Measurements from ENCODE around the gene PRKCB.
"Not testable (repeated sequence)": the region's sequence is repeated elsewhere in the genome, so short reads cannot be mapped to it uniquely, and the experiment has no call there.

Gene PRKCB

DNA sequence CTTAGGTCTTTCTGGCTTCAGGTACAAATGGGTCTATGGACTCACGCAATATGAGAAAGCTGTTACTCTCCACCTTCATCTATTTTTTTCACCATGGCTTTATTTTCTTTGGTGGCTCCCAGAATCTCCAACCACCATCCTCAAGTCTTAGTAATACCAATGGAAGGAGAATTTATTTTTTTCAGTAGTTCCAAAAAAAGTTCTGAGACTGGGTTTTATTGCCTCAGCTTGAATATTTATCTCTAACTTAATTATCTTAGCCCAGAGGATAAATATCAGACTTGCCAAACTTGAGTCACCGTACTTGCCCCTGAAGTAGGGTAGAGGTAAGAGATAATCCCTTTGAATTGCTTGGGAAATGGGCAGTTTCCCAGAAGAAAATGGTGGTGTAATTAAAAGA, 397.2 kb downstream of the PRKCB start:
- Histone ChIP-seq H3K4me1 (ENCODE audit: control insufficient read depth, insufficient read depth, low read length) (no peaks in the 10 kb centered on the region), H3K27ac (ENCODE audit: low read depth, low read length) (no peak overlapping the region), H3K4me3 (ENCODE audit: low read length) (no peak overlapping the region), H3K9ac (ENCODE audit: low read length) (no peak overlapping the region), H3K36me3 (ENCODE audit: control insufficient read depth, insufficient read depth, low read length) (no peaks in the 10 kb centered on the region), H3K27me3 (ENCODE audit: control insufficient read depth, insufficient read depth, low read length) (no peaks in the 10 kb centered on the region)

DNA sequence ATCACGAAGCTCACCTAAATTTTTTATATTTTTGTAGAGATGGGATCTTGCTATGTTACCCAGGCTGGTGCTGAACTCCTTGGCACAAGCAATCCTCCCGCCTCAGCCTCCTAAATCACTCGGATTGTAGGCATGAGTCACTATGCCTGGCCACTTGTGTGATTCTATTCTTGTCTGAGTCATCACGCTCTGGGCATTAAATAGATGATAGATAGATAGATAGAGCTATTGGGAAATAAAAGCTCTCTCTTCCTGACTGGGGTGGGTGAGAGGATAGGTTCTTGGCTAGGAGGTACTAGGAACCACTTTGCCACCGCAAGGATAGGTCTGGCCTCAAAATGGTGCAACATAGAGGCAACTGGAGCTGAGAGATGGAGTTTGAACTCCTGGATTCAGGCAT, 399.0 kb downstream of the PRKCB start:
- Histone ChIP-seq H3K27ac (ENCODE audit: low read depth, low read length) (no peak overlapping the region), H3K27me3 (ENCODE audit: control insufficient read depth, insufficient read depth, low read length) (no peaks in the 10 kb centered on the region), H3K36me3 (ENCODE audit: control insufficient read depth, insufficient read depth, low read length) (no peaks in the 10 kb centered on the region), H3K9ac (ENCODE audit: low read length) (no peak overlapping the region), H3K4me3 (ENCODE audit: low read length) (no peak overlapping the region), H3K4me1 (ENCODE audit: control insufficient read depth, insufficient read depth, low read length) (no peaks in the 10 kb centered on the region)

DNA sequence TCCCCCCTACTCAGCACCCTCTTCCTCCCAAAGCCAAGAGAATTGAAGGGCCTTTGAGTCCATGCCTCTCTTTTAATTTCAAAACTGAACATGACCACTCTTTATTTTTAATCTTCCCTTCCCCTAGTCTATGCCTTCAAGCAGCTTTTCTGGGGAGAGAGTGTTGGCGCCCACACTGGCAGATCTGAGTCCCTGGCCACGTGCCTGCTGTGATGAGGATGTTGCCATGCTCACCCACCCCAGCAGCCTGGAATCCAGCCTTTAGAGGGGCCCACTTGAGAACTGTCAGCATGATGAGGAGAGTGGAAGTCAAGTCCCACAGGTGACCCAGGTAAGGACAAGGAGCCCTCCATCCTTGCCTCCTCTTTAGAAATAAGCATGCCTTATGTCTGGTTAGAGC, 400.0 kb downstream of the PRKCB start:
- no peak overlapping the region for H3K27ac ChIP-seq (ENCODE audit: low read depth, low read length)

DNA sequence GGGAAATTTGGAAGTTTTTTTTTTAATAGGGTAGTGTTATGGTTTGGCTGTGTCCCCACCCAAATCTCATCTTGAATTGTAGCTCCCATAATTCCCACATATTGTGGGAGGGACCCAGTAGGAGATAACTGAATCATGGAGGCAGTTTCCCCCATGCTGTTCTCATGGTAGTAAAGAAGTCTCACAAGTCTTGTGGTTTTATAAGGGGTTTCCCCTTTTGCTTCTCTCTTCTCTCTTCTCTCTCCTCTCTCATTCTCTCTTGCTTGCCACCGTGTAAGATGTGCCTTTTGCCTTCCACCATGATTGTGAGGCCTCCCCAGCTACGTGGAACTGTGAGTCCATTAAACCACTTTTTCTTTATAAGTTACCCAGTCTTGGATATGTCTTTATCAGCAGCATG, 403.1 kb downstream of the PRKCB start:
- H3K9ac ChIP-seq (ENCODE audit: low read length); H3K4me1 ChIP-seq (ENCODE audit: control insufficient read depth, insufficient read depth, low read length); H3K36me3 ChIP-seq (ENCODE audit: control insufficient read depth, insufficient read depth, low read length); H3K4me3 ChIP-seq (ENCODE audit: low read length); H3K27ac ChIP-seq (ENCODE audit: low read depth, low read length); H3K27me3 ChIP-seq (ENCODE audit: control insufficient read depth, insufficient read depth, low read length): not testable (repeated sequence)

More for the DNA sequence above, 400.0 kb downstream of the PRKCB start:
- H3K27me3 ChIP-seq (ENCODE audit: control insufficient read depth, insufficient read depth, low read length): no peaks in the 10 kb centered on the region
- no peak overlapping the region for H3K4me3 ChIP-seq (ENCODE audit: low read length)
- H3K36me3 ChIP-seq (ENCODE audit: control insufficient read depth, insufficient read depth, low read length): no peaks in the 10 kb centered on the region
- H3K9ac ChIP-seq (ENCODE audit: low read length): no peak overlapping the region
- no peaks in the 10 kb centered on the region for H3K4me1 ChIP-seq (ENCODE audit: control insufficient read depth, insufficient read depth, low read length)

DNA sequence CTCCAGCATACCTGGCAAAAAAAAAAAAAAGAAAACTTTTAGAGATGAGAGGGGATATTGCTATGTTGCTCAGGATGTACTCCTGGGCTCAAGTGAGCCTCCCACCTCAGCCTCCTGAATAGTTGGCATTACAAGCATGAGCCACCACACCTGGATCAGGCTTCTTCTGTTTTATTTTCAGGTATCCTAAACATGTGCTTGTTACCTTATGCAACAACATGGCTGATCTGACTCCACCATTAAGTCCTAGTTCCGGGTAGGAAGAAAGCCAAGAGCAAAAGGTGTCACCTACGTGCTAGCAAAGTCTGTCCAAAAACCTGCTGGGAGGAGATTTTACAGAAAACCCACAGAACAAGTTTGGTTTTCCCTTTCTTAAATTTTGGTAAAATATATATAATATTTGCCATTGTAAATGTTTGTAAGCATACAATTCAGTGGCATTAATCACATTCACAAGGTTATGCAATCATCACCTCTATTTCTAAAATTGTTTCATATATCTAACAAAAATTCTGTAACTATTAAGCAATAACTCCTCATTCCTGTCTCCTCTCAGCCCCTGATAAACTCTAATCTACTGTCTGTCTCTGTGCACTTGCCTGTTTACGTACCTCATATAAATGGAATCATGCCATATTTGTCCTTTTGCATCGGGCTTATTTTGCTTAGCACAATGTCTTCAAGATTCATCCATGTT, 411.3 kb downstream of the PRKCB start:
- Histone ChIP-seq H3K27me3 (ENCODE audit: control insufficient read depth, insufficient read depth, low read length) (no peaks in the 10 kb centered on the region), H3K4me3 (ENCODE audit: low read length) (no peak overlapping the region), H3K36me3 (ENCODE audit: control insufficient read depth, insufficient read depth, low read length) (no peaks in the 10 kb centered on the region), H3K27ac (ENCODE audit: low read depth, low read length) (no peak overlapping the region), H3K9ac (ENCODE audit: low read length) (no peak overlapping the region), H3K4me1 (ENCODE audit: control insufficient read depth, insufficient read depth, low read length) (no peaks in the 10 kb centered on the region)

DNA sequence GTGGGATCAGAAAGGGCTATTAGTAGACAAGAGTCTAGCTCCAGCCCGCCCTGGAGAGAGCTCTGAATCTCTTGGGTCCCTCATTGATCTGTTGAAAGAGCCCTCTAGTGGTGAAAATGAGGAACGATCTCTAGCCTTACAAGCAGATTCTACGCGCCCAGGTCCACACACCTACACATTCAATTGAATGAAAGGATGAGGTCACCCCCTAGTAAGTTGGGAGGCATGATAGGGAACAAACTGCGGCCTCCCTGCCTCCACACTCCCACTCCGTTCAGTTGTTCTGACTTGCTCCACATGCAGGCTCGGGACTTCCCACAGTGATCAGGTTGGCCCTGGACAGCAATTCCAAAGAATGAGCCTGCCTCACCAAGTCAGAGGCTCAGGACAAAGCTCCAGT, 417.4 kb downstream of the PRKCB start:
- no peaks in the 10 kb centered on the region for H3K27me3 ChIP-seq (ENCODE audit: control insufficient read depth, insufficient read depth, low read length)

DNA sequence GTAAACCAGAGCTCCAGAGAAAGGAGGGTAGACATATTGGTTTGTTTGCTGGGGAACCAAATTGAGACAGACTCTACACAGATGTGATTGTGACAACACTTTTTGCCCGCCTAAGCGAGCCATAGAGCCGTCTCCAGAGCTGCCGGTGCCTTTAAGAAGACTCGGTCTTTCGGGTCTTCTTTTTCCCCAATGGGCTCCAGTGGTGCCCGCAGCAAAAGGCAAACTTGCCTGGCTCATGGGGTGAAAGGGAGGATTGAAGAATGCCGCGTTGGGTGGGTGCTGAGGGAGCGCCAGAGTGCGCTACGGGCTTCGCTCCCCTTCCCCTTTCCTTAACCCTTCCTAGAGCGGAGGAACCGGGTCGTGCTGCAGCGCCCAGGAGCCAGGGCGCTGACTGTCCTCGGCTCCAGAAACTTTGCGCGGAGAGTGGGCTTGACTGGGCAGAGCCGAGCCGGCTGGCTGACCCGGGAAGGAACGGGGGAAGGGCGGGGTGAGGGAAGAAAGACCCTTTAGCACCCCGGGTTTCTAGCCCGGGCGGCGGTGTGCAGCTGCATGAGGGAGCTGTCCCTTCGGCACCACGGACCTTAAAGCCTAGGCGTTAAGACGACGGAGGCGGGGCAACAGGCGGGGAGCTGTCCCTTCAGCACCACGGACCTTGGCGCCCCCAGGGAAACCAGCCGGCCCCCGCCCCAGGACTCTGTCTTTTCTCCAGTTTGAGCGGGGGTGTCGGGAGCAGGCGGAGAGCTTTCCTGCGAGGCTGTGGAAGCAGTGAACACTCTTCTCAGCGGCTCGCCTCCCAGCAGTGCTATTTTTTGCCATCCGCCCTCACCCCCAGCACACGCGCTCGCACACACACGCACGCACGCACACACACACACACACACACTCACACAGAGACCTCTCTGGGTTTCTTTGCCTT, 419.9 kb downstream of the PRKCB start, which contains the start of gene CACNG3:
CACNG3 (plus strand) TSS at position 880 of the 916 bp plus-strand sequence. CDS start 420 bp downstream, outside the sequence.
- H3K4me3 ChIP-seq (ENCODE audit: low read length): no peak within 1 kb of the TSS
- H3K36me3 ChIP-seq (ENCODE audit: control insufficient read depth, insufficient read depth, low read length): no peaks in the 10 kb centered on the region
- no peaks in the 10 kb centered on the region for H3K4me1 ChIP-seq (ENCODE audit: control insufficient read depth, insufficient read depth, low read length)
- no peak within 1 kb of the TSS for H3K9ac ChIP-seq (ENCODE audit: low read length)
- no peak within 1 kb of the TSS for H3K27ac ChIP-seq (ENCODE audit: low read depth, low read length)
- H3K27me3 ChIP-seq (ENCODE audit: control insufficient read depth, insufficient read depth, low read length): no peaks in the 10 kb centered on the region

More for the DNA sequence above, 417.4 kb downstream of the PRKCB start:
- no peak overlapping the region for H3K4me3 ChIP-seq (ENCODE audit: low read length)
- H3K4me1 ChIP-seq (ENCODE audit: control insufficient read depth, insufficient read depth, low read length): no peaks in the 10 kb centered on the region
- no peak overlapping the region for H3K27ac ChIP-seq (ENCODE audit: low read depth, low read length)
- no peak overlapping the region for H3K9ac ChIP-seq (ENCODE audit: low read length)
- no peaks in the 10 kb centered on the region for H3K36me3 ChIP-seq (ENCODE audit: control insufficient read depth, insufficient read depth, low read length)

DNA sequence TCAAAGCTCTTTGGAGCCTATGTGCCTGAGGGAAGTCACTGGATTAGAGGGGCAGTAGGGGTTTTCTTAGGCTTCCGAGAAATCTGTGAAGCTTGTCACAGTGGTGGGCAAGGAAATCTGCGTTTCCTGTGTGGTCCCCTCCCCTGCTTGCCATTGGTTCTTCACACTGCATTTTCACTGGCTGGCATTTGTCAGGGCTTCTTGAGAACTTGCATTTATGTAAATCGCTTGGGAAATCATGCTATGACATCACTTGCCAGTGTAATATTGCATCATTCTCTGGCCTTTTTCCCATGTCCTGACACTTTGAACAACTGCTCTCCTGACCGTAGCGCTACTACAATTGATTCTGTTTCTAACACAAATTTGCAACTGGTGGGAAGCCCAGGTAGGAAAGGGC, 422.2 kb downstream of the PRKCB start:
- no peaks in the 10 kb centered on the region for H3K27me3 ChIP-seq (ENCODE audit: control insufficient read depth, insufficient read depth, low read length)

DNA sequence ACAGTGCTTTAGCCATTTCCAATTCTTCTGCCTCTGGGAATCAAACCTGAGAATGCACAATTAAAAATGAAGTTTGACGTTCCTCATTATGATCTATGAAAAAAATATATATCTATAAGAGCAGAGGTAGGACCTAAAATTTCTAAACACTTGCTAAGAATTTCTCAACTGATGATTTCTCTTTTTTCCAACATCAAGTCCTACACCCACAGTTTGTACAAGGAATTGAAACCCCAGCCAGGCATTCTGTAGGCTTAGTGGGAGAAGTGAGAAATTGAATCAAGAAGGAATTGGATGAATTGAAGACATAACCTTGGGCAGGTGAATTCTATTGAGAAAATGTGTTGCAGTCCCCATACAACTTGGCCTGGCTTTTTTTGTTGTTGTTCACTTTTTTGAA, 423.0 kb downstream of the PRKCB start:
- Histone ChIP-seq H3K4me1 (ENCODE audit: control insufficient read depth, insufficient read depth, low read length) (no peaks in the 10 kb centered on the region), H3K9ac (ENCODE audit: low read length) (no peak overlapping the region), H3K36me3 (ENCODE audit: control insufficient read depth, insufficient read depth, low read length) (no peaks in the 10 kb centered on the region), H3K27ac (ENCODE audit: low read depth, low read length) (no peak overlapping the region), H3K4me3 (ENCODE audit: low read length) (no peak overlapping the region), H3K27me3 (ENCODE audit: control insufficient read depth, insufficient read depth, low read length) (no peaks in the 10 kb centered on the region)

More for the DNA sequence above, 422.2 kb downstream of the PRKCB start:
- Histone ChIP-seq H3K36me3 (ENCODE audit: control insufficient read depth, insufficient read depth, low read length) (no peaks in the 10 kb centered on the region), H3K9ac (ENCODE audit: low read length) (no peak overlapping the region), H3K4me3 (ENCODE audit: low read length) (no peak overlapping the region), H3K4me1 (ENCODE audit: control insufficient read depth, insufficient read depth, low read length) (no peaks in the 10 kb centered on the region), H3K27ac (ENCODE audit: low read depth, low read length) (no peak overlapping the region)

DNA sequence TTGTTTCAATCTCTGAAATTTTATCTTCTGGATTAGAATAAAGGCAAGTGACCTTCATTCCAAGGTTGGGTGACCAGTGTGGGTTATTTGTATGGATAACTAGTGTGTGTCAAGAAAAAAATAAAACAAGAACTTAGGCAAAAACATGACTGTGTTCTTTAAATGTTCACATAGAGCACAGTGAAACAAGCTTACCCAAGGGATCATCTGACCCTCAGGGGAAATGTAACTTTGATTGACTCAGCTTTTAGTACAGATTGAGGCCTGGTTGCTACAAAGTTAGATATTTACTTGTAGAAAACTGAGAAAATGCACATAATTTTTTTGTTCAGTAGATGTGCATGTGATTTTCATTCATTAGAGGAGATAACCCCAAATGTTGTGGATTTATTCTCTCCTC, 427.0 kb downstream of the PRKCB start:
- no peak overlapping the region for H3K4me3 ChIP-seq (ENCODE audit: low read length)
- H3K27ac ChIP-seq (ENCODE audit: low read depth, low read length): no peak overlapping the region
- no peaks in the 10 kb centered on the region for H3K4me1 ChIP-seq (ENCODE audit: control insufficient read depth, insufficient read depth, low read length)
- H3K9ac ChIP-seq (ENCODE audit: low read length): no peak overlapping the region
- no peaks in the 10 kb centered on the region for H3K27me3 ChIP-seq (ENCODE audit: control insufficient read depth, insufficient read depth, low read length)
- H3K36me3 ChIP-seq (ENCODE audit: control insufficient read depth, insufficient read depth, low read length): no peaks in the 10 kb centered on the region

Measured in rectal smooth muscle tissue (tissue), 1 donor.